Measurements from ENCODE around the gene VAV1. TPM values are rescaled to one million over a fixed set of nuclear protein-coding genes. Genes with fewer than 3 reads are reported as not detected.

VAV1 gene
- total and polyA plus RNA-seq, 10 of the 15 experiments (the other 5 are each of a cell fraction or from before 2014, with no cell fraction given), result 1.6 to 76.8 (median 40.7) TPM

- POLR2A ChIA-PET, result interaction anchor here (0.5 to 1.9 kb wide), 2 partner anchors 12 to 488 kb away, joined by 4 to 10 read pairs; partner anchors contain the start of gene VAV1
- no peaks in the 10 kb centered on the region for H4K20me1 ChIP-seq (ENCODE audit: control insufficient read depth, insufficient read depth)
- TF ChIP-seq YY1 (IDR thresholded peaks at IDR 0.05; ENCODE audit: low read depth, low read length), result peak; percentile 53; the same call in 1 of the 2 replicates
- no peak for TF ChIP-seq GATAD2B (conservative IDR thresholded peaks at IDR 0.05; ENCODE audit: low read depth)
- TF ChIP-seq ZNF217 (IDR thresholded peaks at IDR 0.05), result no peak
- SMC1A ChIA-PET (ENCODE audit: uncharacterized antibody, unreplicated experiment), result interaction anchor here (1.1 to 1.4 kb wide), 4 partner anchors 22 to 130 kb away, joined by 3 to 5 read pairs (median 4); partner anchors contain the start of gene GPR108
- H2AFZ ChIP-seq (ENCODE audit: control insufficient read depth, low read depth, low read length), result no peak overlapping the region
- RAD21 ChIA-PET (ENCODE audit: unreplicated experiment), result interaction anchor here (0.9 kb wide), 1 partner anchor 23 kb away, joined by 4 read pairs; the partner anchor contains the start of gene GPR108
- no TSS peak for BruUV-seq (replicated peaks)
- DNase-seq (ENCODE audit: low read depth, low spot score) (no peak), FAIRE-seq (no peak), ATAC-seq (no peak)
- peaks cover 5% of the 10 kb centered on the region; the same call in 1 of the 2 replicates for H3K4me1 ChIP-seq (ENCODE audit: control insufficient read depth, insufficient read depth, low read length)
- WGBS (ENCODE audit: insufficient coverage, insufficient replicate concordance, low lambda C conversion rate, missing lambda C conversion rate), result 91% methylated on average over 17 of the region's 17 CpGs
- no peaks in the 10 kb centered on the region; a peak in 1 of 4 replicates for H3K36me3 ChIP-seq (ENCODE audit: control insufficient read depth in 2 of 2, insufficient read depth in 2 of 2, low read length in 1 of 2)
- no peak overlapping the region for H3K27ac ChIP-seq (ENCODE audit: control insufficient read depth, insufficient read depth)
- intact Hi-C loops (cut with micrococcal nuclease; ENCODE audit: unreplicated experiment) (no loop called here), in situ Hi-C loops (cut with MboI) (no loop called here)
- no peak overlapping the region for H3K4me3 ChIP-seq
- no peak overlapping the region for H3K9ac ChIP-seq (ENCODE audit: control insufficient read depth, insufficient read depth, low read length)
- H3K79me2 ChIP-seq (ENCODE audit: control insufficient read depth, insufficient read depth, low read length), result no peaks in the 10 kb centered on the region
- no peak overlapping the region for H3K4me2 ChIP-seq (ENCODE audit: control insufficient read depth, insufficient read depth)
- CTCF ChIA-PET, result interaction anchor here (0.6 to 1.4 kb wide), 3 partner anchors 11 to 117 kb away, joined by 3 to 4 read pairs (median 4); no protein-coding TSS in a partner anchor
- H3K9me3 ChIP-seq (replicated peaks; ENCODE audit: control insufficient read depth, insufficient read depth, low read length), result no peaks in the 10 kb centered on the region; the same call in 2 of the 3 replicates
- H3K27me3 ChIP-seq (replicated peaks in 1 of 2; ENCODE audit: control insufficient read depth in 2 of 2, insufficient read depth in 2 of 2, low read length in 1 of 2), result no peaks in the 10 kb centered on the region
Measured at GRCh38 chr19:6760606-6761005, 11.9 kb upstream of the VAV1 start.

- ChIA-PET RAD21 (ENCODE audit: unreplicated experiment) (interaction anchor here (0.9 kb wide), 1 partner anchor 23 kb away, joined by 4 read pairs; the partner anchor contains the start of gene GPR108), SMC1A (ENCODE audit: uncharacterized antibody, unreplicated experiment) (interaction anchor here (1.1 to 1.4 kb wide), 3 partner anchors 23 to 131 kb away, joined by 3 to 5 read pairs (median 3); partner anchors contain the start of gene GPR108), CTCF (interaction anchor here (0.6 to 1.4 kb wide), 3 partner anchors 10 to 118 kb away, joined by 3 to 4 read pairs (median 4); no protein-coding TSS in a partner anchor), POLR2A (interaction anchor here (0.5 to 1.9 kb wide), 2 partner anchors 11 to 488 kb away, joined by 4 to 10 read pairs; partner anchors contain the start of gene VAV1)
- DNase-seq (ENCODE audit: low read depth, low spot score), result no peak
- WGBS (ENCODE audit: insufficient coverage, insufficient replicate concordance, low lambda C conversion rate, missing lambda C conversion rate), result 77% methylated on average over 4 of the region's 4 CpGs
- Histone ChIP-seq H3K4me3 (no peak overlapping the region), H3K79me2 (ENCODE audit: control insufficient read depth, insufficient read depth, low read length) (peaks cover 3% of the 10 kb centered on the region), H4K20me1 (ENCODE audit: control insufficient read depth, insufficient read depth) (no peaks in the 10 kb centered on the region), H3K4me1 (ENCODE audit: control insufficient read depth, insufficient read depth, low read length) (peaks cover 10% of the 10 kb centered on the region), H3K4me2 (ENCODE audit: control insufficient read depth, insufficient read depth) (no peak overlapping the region), H3K27ac (ENCODE audit: control insufficient read depth, insufficient read depth) (no peak overlapping the region), H3K27me3 (replicated peaks in 1 of 2; ENCODE audit: control insufficient read depth in 2 of 2, insufficient read depth in 2 of 2, low read length in 1 of 2) (no peaks in the 10 kb centered on the region), H3K9ac (ENCODE audit: control insufficient read depth, insufficient read depth, low read length) (no peak overlapping the region), H2AFZ (ENCODE audit: control insufficient read depth, low read depth, low read length) (no peak overlapping the region), H3K9me3 (replicated peaks; ENCODE audit: control insufficient read depth, insufficient read depth, low read length) (no peaks in the 10 kb centered on the region; the same call in 2 of the 3 replicates), H3K36me3 (ENCODE audit: control insufficient read depth in 2 of 2, insufficient read depth in 2 of 2, low read length in 1 of 2) (no peaks in the 10 kb centered on the region; a peak in 1 of 4 replicates)
- intact Hi-C loops (cut with micrococcal nuclease; ENCODE audit: unreplicated experiment), result no loop called here
- no TSS peak for BruUV-seq (replicated peaks)
- FAIRE-seq, result no peak
- in situ Hi-C loops (cut with MboI), result no loop called here
- peak; percentile 55; the same call in 2 of the 3 replicates for ATAC-seq
- TF ChIP-seq PBX3 (IDR thresholded peaks at IDR 0.05; ENCODE audit: insufficient replicate concordance, low read depth, low read length) (peak; percentile 9), ATF3 (IDR thresholded peaks at IDR 0.05; ENCODE audit: borderline replicate concordance, extremely low read depth, low read depth, low read length) (peak; percentile 28; the same call in 1 of the 2 replicates), NFYB (IDR thresholded peaks at IDR 0.05; ENCODE audit: insufficient read depth, low read depth, low read length) (peak; percentile 54; the same call in 1 of the 2 replicates), RAD51 (IDR thresholded peaks at IDR 0.05) (peak; percentile 38; the same call in 1 of the 2 replicates), HCFC1 (IDR thresholded peaks at IDR 0.05; ENCODE audit: low read length) (peak; percentile 67), EZH2 (IDR thresholded peaks at IDR 0.05; ENCODE audit: borderline replicate concordance, control insufficient read depth, low read depth, low read length) (no peak), SIX5 (IDR thresholded peaks at IDR 0.05; ENCODE audit: low read depth, low read length, severe bottlenecking) (peak; percentile 67), ZBTB33 (IDR thresholded peaks at IDR 0.05) (peak; percentile 54; the same call in 1 of the 2 replicates)
Measured at GRCh38 chr19:6761053-6761676, 11.3 kb upstream of the VAV1 start.

Measured in GM12878 (cell line).